ENCODE measurements around the gene RNF115. TPM values are rescaled to one million over a fixed set of nuclear protein-coding genes. Genes with fewer than 3 reads are reported as not detected.

Gene RNF115
- total and polyA plus RNA-seq, 2 of the 8 experiments (the other 6 are each of a cell fraction or from before 2014, with no cell fraction given), result 4.7 to 10.8 TPM

DNA sequence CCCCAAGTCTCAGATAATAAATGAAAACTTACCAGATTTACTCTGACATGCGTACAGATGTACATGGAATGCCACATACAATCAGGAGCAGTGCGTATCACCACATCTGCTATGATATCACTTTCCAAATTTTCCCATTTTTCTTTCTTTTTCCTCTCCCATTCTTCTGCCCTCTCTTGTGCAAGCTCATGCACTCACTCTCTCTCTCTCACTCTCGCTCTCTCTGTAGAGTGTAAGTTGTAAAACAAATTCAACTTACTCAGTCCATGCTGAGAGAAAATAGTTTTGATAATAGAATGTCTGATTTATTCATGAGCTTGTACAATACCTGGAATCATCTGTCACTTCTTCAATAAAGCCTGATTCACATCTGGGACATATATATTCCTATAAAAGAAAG is 35.3 kb downstream of the RNF115 start:
- no peaks in the 10 kb centered on the region; a peak in 1 of 8 replicates for H3K36me3 ChIP-seq (ENCODE audit: control insufficient read depth in 2 of 4, insufficient read depth in 4 of 4, low read length in 3 of 4)
- FAIRE-seq (no peak), DNase-seq (ENCODE audit: low read depth in 1 of 2, low spot score in 2 of 2) (no peak)
- no peak overlapping the region for H4K8ac ChIP-seq (ENCODE audit: extremely low read depth, insufficient read depth, low read length)
- no peaks in the 10 kb centered on the region for H3K23me2 ChIP-seq (ENCODE audit: low read depth, low read length)
- no peak overlapping the region for H4K5ac ChIP-seq (ENCODE audit: insufficient read length, low read depth, low read length)
- no peak overlapping the region for H3K4ac ChIP-seq (replicated peaks; ENCODE audit: insufficient read length, low read depth, low read length)
- H2AFZ ChIP-seq (ENCODE audit: low read length), result no peak overlapping the region
- POLR2A ChIA-PET (ENCODE audit: partially characterized antibody), result interaction anchor here (1.6 kb wide), 1 partner anchor 35 kb away, joined by 5 read pairs; the partner anchor contains the start of genes POLR3C and RNF115
- CTCF ChIA-PET (ENCODE audit: partially characterized antibody), result interaction anchor here (0.9 to 2.0 kb wide), 2 partner anchors 9 to 20 kb away, joined by 3 to 6 read pairs; no protein-coding TSS in a partner anchor
- no peak overlapping the region for H3K14ac ChIP-seq (ENCODE audit: insufficient read length)
- 95% methylated on average over 3 of the region's 3 CpGs; no CpG with 5 or more reads in 1 of the 2 experiments for WGBS, 2 experiments (ENCODE audit: extremely low coverage in 1 of 2, insufficient coverage in 1 of 2, insufficient read length in 1 of 2, insufficient replicate concordance in 2 of 2, low coverage in 1 of 2, low lambda C conversion rate in 2 of 2, missing lambda C conversion rate in 1 of 2)
- H2BK15ac ChIP-seq (ENCODE audit: low read length), result no peak overlapping the region
- H3K56ac ChIP-seq (replicated peaks; ENCODE audit: insufficient read length, low read depth, low read length), result no peak overlapping the region
- no peak overlapping the region for H3K9ac ChIP-seq (replicated peaks in 1 of 4; ENCODE audit: extremely low read depth in 1 of 4, low read depth in 3 of 4, low read length in 3 of 4)
- no peak overlapping the region for H2BK5ac ChIP-seq (ENCODE audit: low read depth, low read length)
- no peak overlapping the region for H3K4me2 ChIP-seq (ENCODE audit: insufficient read depth in 1 of 2, low read depth in 2 of 2, low read length in 2 of 2)
- H3K27ac ChIP-seq (ENCODE audit: low read depth, low read length), result no peak overlapping the region
- H3K9me3 ChIP-seq (ENCODE audit: insufficient read depth in 2 of 2, low read depth in 1 of 2, low read length in 1 of 2), result no peaks in the 10 kb centered on the region
- no peak overlapping the region for H4K91ac ChIP-seq (replicated peaks; ENCODE audit: insufficient read length, low read length)
- no peak overlapping the region for H2AK5ac ChIP-seq (ENCODE audit: low read depth, low read length)
- H2BK12ac ChIP-seq (ENCODE audit: low read depth, low read length), result no peak overlapping the region
- no peaks in the 10 kb centered on the region for H3K4me1 ChIP-seq (replicated peaks in 1 of 4; ENCODE audit: control insufficient read depth in 3 of 4, insufficient read depth in 4 of 4, low read length in 3 of 4)
- no peaks in the 10 kb centered on the region for H3K27me3 ChIP-seq (replicated peaks in 1 of 4; ENCODE audit: control insufficient read depth in 3 of 4, extremely low read depth in 1 of 4, insufficient read depth in 3 of 4, low read length in 3 of 4)
- H3K18ac ChIP-seq (ENCODE audit: extremely low read depth, low read length), result no peak overlapping the region
- no peak overlapping the region for H3K23ac ChIP-seq (ENCODE audit: insufficient read length)
- H4K20me1 ChIP-seq (replicated peaks in 1 of 2; ENCODE audit: control insufficient read depth in 1 of 2, insufficient read depth in 2 of 2, low read length in 2 of 2), result peaks cover 0 to 1% of the 10 kb centered on the region in 2 experiments
- no peak overlapping the region for H2BK20ac ChIP-seq (ENCODE audit: low read length)
- no peak overlapping the region for H2BK120ac ChIP-seq (replicated peaks; ENCODE audit: low read depth, low read length)
- H3K4me3 ChIP-seq (ENCODE audit: extremely low read depth in 1 of 4, insufficient read depth in 2 of 4, low read depth in 3 of 4, low read length in 4 of 4), result no peak overlapping the region
- H3K79me1 ChIP-seq (ENCODE audit: low read depth, low read length), result no peaks in the 10 kb centered on the region
- no peaks in the 10 kb centered on the region for H3K79me2 ChIP-seq (ENCODE audit: control insufficient read depth in 1 of 2, insufficient read depth in 2 of 2, low read length in 2 of 2)
- TF ChIP-seq CREB1 (IDR thresholded peaks at IDR 0.05), result no peak

Data from H1 (cell line).